Stimulated activated CD4-positive, alpha-beta T cell treated with anti-CD3 and anti-CD28 coated beads, Interleukin-1b, Interleukin-23, amount 100 ng/mL, for 24 hours (primary cell): ENCODE data around the gene GRIFIN.
"Not testable (repeated sequence)": the region's sequence is repeated elsewhere in the genome, so short reads cannot be mapped to it uniquely, and the experiment has no call there.

Experiments used
- DNase-seq, 4 experiments: peaks; one replicate each; pipeline ENCODE4 v3.0.0-alpha.2; 2020; ENCODE audit warnings: low read depth in 4 of 4, low spot score in 1 of 4

GRIFIN gene

GRCh38 chr7:2480070-2480408 lies 3.8 kb upstream of the GRIFIN start:
- DNase-seq, result no peak

GRCh38 chr7:2479276-2480069 lies 3.3 kb upstream of the GRIFIN start:
- no peak for DNase-seq

- DNase-seq, result no peak
Measured at GRCh38 chr7:2478800-2479199, 2.6 kb upstream of the GRIFIN start.

- DNase-seq, result no peak
Measured at GRCh38 chr7:2478399-2478785, 2.2 kb upstream of the GRIFIN start.

- DNase-seq, result peak in 3 of 4 experiments; percentile 7 to 43 (median 28)
Measured at GRCh38 chr7:2477447-2478398, 1.5 kb upstream of the GRIFIN start.

- no peak for DNase-seq
Measured at GRCh38 chr7:2476776-2477446, 713 bp upstream of the GRIFIN start.

GRCh38 chr7:2475678-2476015 lies 551 bp downstream of the GRIFIN start:
- DNase-seq, result no peak

- no peak for DNase-seq
Measured at GRCh38 chr7:2474813-2475677, 1.2 kb downstream of the GRIFIN start.

GRCh38 chr7:2474224-2474623 lies 2.0 kb downstream of the GRIFIN start:
- DNase-seq, result no peak

GRCh38 chr7:2473496-2474180 lies 2.6 kb downstream of the GRIFIN start:
- DNase-seq, result no peak

- no peak for DNase-seq
Measured at GRCh38 chr7:2472739-2473138, 3.5 kb downstream of the GRIFIN start.

GRCh38 chr7:2471396-2471795 lies 4.8 kb downstream of the GRIFIN start:
- DNase-seq, result no peak

- no peak for DNase-seq
Measured at GRCh38 chr7:2471022-2471329, 5.2 kb downstream of the GRIFIN start.

- DNase-seq, result no peak
Measured at GRCh38 chr7:2470204-2471021, 5.8 kb downstream of the GRIFIN start.

- DNase-seq, result not testable (repeated sequence)
Measured at GRCh38 chr7:2469460-2470203, 6.6 kb downstream of the GRIFIN start.

- no peak for DNase-seq
Measured at GRCh38 chr7:2468227-2468626, 8.0 kb downstream of the GRIFIN start.

- DNase-seq, result no peak
Measured at GRCh38 chr7:2466675-2467074, 9.5 kb downstream of the GRIFIN start.

GRCh38 chr7:2465928-2466327 lies 10.3 kb downstream of the GRIFIN start:
- DNase-seq, result no peak

GRCh38 chr7:2462731-2463130 lies 13.5 kb downstream of the GRIFIN start:
- no peak for DNase-seq
